Gastrocnemius medialis (tissue), 4 donors: Measurements from ENCODE around the gene KCNQ2.

Experiments
- POLR2A ChIP-seq, 2 donors: fragments of 450-650 bp; IDR thresholded peaks; one replicate each; pipeline ENCODE4 v1.6.1; 2017; ENCODE audit warnings: antibody characterized with exemption in 2 of 2, mild to moderate bottlenecking in 2 of 2, moderate library complexity in 2 of 2
- TF ChIP-seq, protein P1 (sequence below), 5 experiments: fragments of 450-650 bp in 3 of 5; fragments of 200-600 bp in 2 of 5; sonication (generic) in 2 of 5; IDR thresholded peaks in 4 of 5; conservative IDR thresholded peaks in 1 of 5; 1 replicate in 4 of 5; 2 replicates in 1 of 5; pipeline ENCODE4 v1.5.1; 2016 to 2019; ENCODE audit warnings: antibody characterized with exemption in 5 of 5, mild to moderate bottlenecking in 3 of 5, moderate library complexity in 3 of 5

DNA sequence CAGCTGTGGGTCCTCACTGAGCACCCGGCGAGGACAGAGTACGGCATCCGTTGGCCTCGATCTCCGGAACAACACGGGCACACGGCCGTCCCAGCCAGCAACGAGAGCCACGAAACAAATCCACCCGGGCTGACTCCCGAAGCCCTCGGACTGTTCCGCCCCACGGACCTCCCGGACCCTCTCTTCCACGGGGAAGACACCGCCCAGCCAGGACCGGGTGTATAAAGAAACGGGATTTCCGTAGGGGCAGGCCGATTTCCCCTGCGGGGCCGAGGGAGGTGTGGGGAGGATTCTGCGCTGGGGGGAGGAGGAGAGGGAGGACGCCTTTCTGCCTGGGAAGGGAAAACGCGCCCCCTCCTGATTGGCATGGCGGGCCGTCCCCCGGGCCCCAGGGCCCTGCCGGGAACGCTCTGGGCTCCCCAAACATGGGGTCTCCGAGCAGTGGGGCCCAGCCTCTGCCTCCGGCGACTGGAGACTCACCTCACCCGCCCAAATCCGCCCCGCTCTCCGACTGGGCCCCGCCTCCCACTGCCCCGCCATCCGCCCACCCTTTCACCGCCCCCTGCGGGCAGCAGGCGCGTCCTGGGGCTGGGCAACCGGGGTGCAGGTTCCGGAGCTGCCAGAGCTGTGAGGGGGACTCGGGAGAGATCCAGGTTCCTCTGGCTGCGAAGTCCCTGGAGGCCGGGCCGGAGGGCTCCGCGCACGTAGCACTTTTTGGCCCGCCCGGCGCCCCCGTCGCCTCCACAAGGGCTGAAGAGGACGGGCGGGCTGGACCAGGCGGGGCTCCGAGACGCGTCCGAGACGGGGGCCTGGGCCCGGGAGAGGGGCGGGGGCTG lies 47.4 kb upstream of the KCNQ2 start:
- TF ChIP-seq, protein P1, sequence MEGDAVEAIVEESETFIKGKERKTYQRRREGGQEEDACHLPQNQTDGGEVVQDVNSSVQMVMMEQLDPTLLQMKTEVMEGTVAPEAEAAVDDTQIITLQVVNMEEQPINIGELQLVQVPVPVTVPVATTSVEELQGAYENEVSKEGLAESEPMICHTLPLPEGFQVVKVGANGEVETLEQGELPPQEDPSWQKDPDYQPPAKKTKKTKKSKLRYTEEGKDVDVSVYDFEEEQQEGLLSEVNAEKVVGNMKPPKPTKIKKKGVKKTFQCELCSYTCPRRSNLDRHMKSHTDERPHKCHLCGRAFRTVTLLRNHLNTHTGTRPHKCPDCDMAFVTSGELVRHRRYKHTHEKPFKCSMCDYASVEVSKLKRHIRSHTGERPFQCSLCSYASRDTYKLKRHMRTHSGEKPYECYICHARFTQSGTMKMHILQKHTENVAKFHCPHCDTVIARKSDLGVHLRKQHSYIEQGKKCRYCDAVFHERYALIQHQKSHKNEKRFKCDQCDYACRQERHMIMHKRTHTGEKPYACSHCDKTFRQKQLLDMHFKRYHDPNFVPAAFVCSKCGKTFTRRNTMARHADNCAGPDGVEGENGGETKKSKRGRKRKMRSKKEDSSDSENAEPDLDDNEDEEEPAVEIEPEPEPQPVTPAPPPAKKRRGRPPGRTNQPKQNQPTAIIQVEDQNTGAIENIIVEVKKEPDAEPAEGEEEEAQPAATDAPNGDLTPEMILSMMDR (IDR thresholded peaks at IDR 0.05 in 4 of 5, conservative IDR thresholded peaks at IDR 0.05 in 1 of 5): peak in 4 of 5 experiments; percentile 55 to 71 (median 60)
- TF ChIP-seq POLR2A (IDR thresholded peaks at IDR 0.05): no peak
